Transverse colon (tissue), 3 donors: ENCODE results near the gene UNC45A.

Experiments
- POLR2A ChIP-seq: fragments of 450-650 bp; IDR thresholded peaks from one replicate; pipeline ENCODE4 v1.6.1; 2016; ENCODE audit warnings: antibody characterized with exemption, mild to moderate bottlenecking, moderate library complexity
- TF ChIP-seq, protein P1 (sequence below), 5 experiments: fragments of 200-600 bp in 3 of 5; fragments of 450-650 bp in 2 of 5; sonication (generic) in 3 of 5; IDR thresholded peaks; 1 replicate in 2 of 5; 2 replicates in 3 of 5; pipeline ENCODE4 v1.5.1; 2016 to 2017; ENCODE audit warnings: antibody characterized with exemption in 5 of 5, inconsistent platforms in 3 of 5, mild to moderate bottlenecking in 2 of 5, moderate library complexity in 1 of 5

DNA sequence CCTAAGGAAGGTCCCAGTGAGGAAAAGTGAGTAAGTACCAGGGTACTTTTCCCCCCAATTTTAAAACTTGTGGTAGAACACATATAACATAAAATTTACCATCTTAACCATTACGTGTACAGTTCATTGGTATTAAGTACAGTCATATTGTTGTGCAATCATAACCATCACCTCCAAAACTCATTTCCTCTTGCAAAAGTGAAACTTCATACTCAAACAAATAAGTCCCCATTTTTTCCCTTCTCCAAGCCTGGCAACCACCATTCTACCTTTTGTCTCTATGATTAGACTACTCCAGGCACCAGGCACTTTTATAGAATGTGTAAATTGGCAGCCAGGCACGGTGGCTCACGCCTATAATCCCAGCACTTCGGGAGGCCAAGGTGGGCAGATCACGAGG is 47.0 kb downstream of the UNC45A start:
- TF ChIP-seq, protein P1, sequence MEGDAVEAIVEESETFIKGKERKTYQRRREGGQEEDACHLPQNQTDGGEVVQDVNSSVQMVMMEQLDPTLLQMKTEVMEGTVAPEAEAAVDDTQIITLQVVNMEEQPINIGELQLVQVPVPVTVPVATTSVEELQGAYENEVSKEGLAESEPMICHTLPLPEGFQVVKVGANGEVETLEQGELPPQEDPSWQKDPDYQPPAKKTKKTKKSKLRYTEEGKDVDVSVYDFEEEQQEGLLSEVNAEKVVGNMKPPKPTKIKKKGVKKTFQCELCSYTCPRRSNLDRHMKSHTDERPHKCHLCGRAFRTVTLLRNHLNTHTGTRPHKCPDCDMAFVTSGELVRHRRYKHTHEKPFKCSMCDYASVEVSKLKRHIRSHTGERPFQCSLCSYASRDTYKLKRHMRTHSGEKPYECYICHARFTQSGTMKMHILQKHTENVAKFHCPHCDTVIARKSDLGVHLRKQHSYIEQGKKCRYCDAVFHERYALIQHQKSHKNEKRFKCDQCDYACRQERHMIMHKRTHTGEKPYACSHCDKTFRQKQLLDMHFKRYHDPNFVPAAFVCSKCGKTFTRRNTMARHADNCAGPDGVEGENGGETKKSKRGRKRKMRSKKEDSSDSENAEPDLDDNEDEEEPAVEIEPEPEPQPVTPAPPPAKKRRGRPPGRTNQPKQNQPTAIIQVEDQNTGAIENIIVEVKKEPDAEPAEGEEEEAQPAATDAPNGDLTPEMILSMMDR (IDR thresholded peaks at IDR 0.05) = no peak
- TF ChIP-seq POLR2A = no peak
